ENCODE results near the gene SAMM50.

Gene SAMM50

GRCh38 chr22:43976861-43977795 is 21.9 kb downstream of the SAMM50 start:
- no peak for DNase-seq (ENCODE audit: low spot score)

- no peak for DNase-seq (ENCODE audit: low spot score)
Measured at GRCh38 chr22:43978558-43978957, 23.3 kb downstream of the SAMM50 start.

GRCh38 chr22:43980579-43980978 is 25.3 kb downstream of the SAMM50 start:
- no peak for DNase-seq (ENCODE audit: low spot score)

GRCh38 chr22:43980996-43981395 is 25.8 kb downstream of the SAMM50 start:
- no peak for DNase-seq (ENCODE audit: low spot score)

GRCh38 chr22:43983808-43984207 is 28.6 kb downstream of the SAMM50 start:
- no peak for DNase-seq (ENCODE audit: low spot score)

GRCh38 chr22:43985532-43985931 is 30.3 kb downstream of the SAMM50 start:
- no peak for DNase-seq (ENCODE audit: low spot score)

- DNase-seq (ENCODE audit: low spot score), result no peak
Measured at GRCh38 chr22:43988116-43988820, 33.0 kb downstream of the SAMM50 start.

- no peak for DNase-seq (ENCODE audit: low spot score)
Measured at GRCh38 chr22:43988960-43989359, 33.7 kb downstream of the SAMM50 start.

- DNase-seq (ENCODE audit: low spot score), result no peak
Measured at GRCh38 chr22:43990044-43990443, 34.8 kb downstream of the SAMM50 start.

- no peak for DNase-seq (ENCODE audit: low spot score)
Measured at GRCh38 chr22:43991316-43992020, 36.2 kb downstream of the SAMM50 start.

GRCh38 chr22:43992331-43992821 is 37.1 kb downstream of the SAMM50 start:
- peak; percentile 87 for DNase-seq (ENCODE audit: low spot score)

- peak; percentile 86 for DNase-seq (ENCODE audit: low spot score)
Measured at GRCh38 chr22:43993072-43993760, 38.0 kb downstream of the SAMM50 start.

- no peak for DNase-seq (ENCODE audit: low spot score)
Measured at GRCh38 chr22:43994006-43994405, 38.8 kb downstream of the SAMM50 start.

- DNase-seq (ENCODE audit: low spot score), result no peak
Measured at GRCh38 chr22:43994416-43994815, 39.2 kb downstream of the SAMM50 start.

GRCh38 chr22:43995057-43995685 is 39.9 kb downstream of the SAMM50 start:
- DNase-seq (ENCODE audit: low spot score), result no peak

GRCh38 chr22:43995798-43996169 is 40.5 kb downstream of the SAMM50 start:
- DNase-seq (ENCODE audit: low spot score), result no peak

- DNase-seq (ENCODE audit: low spot score), result no peak
Measured at GRCh38 chr22:43996170-43996980, 41.1 kb downstream of the SAMM50 start.

- DNase-seq (ENCODE audit: low spot score), result no peak
Measured at GRCh38 chr22:43996981-43997265, 41.7 kb downstream of the SAMM50 start.

- no peak for DNase-seq (ENCODE audit: low spot score)
Measured at GRCh38 chr22:43998679-43999264, 43.5 kb downstream of the SAMM50 start.

GRCh38 chr22:43999378-43999777 is 44.1 kb downstream of the SAMM50 start:
- no peak for DNase-seq (ENCODE audit: low spot score)
